GM19395 (cell line): ENCODE data around the gene TMTC2.
"Not testable (repeated sequence)": the region's sequence is repeated elsewhere in the genome, so short reads cannot be mapped to it uniquely, and the experiment has no call there.

ENCODE experiments used
- ATAC-seq: cut with Tn5 transposase; IDR thresholded peaks from one replicate; pipeline ENCODE4 v1.9.1; 2021; ENCODE audit warnings: mild to moderate bottlenecking, moderate library complexity; ENCODE audit not compliant: unreplicated experiment

Gene TMTC2

GRCh38 chr12:82723891-82724290 is 37.2 kb downstream of the TMTC2 start:
- no peak for ATAC-seq

GRCh38 chr12:82725741-82726140 is 39.0 kb downstream of the TMTC2 start:
- ATAC-seq: no peak

- ATAC-seq: no peak
These were observed 41.2 kb downstream of the TMTC2 start for GRCh38 chr12:82727886-82728285.

GRCh38 chr12:82728710-82729109 is 42.0 kb downstream of the TMTC2 start:
- ATAC-seq: no peak

- ATAC-seq: no peak
These were observed 44.3 kb downstream of the TMTC2 start for GRCh38 chr12:82730953-82731459.

GRCh38 chr12:82740129-82741000 is 53.7 kb downstream of the TMTC2 start:
- no peak for ATAC-seq

GRCh38 chr12:82745063-82745674 is 58.5 kb downstream of the TMTC2 start:
- ATAC-seq: no peak

GRCh38 chr12:82745807-82746206 is 59.1 kb downstream of the TMTC2 start:
- no peak for ATAC-seq

GRCh38 chr12:82746668-82747067 is 60.0 kb downstream of the TMTC2 start:
- ATAC-seq: no peak

- no peak for ATAC-seq
These were observed 62.3 kb downstream of the TMTC2 start for GRCh38 chr12:82749015-82749414.

GRCh38 chr12:82754856-82755255 is 68.2 kb downstream of the TMTC2 start:
- ATAC-seq: no peak

GRCh38 chr12:82756303-82756702 is 69.6 kb downstream of the TMTC2 start:
- ATAC-seq: no peak

- no peak for ATAC-seq
These were observed 70.4 kb downstream of the TMTC2 start for GRCh38 chr12:82757059-82757458.

GRCh38 chr12:82757656-82758055 is 71.0 kb downstream of the TMTC2 start:
- no peak for ATAC-seq

- no peak for ATAC-seq
These were observed 72.1 kb downstream of the TMTC2 start for GRCh38 chr12:82758749-82759330.

GRCh38 chr12:82760423-82760822 is 73.7 kb downstream of the TMTC2 start:
- no peak for ATAC-seq

- not testable (repeated sequence) for ATAC-seq
These were observed 78.5 kb downstream of the TMTC2 start for GRCh38 chr12:82765206-82765605.

- no peak for ATAC-seq
These were observed 79.4 kb downstream of the TMTC2 start for GRCh38 chr12:82765971-82766705.

GRCh38 chr12:82774666-82775065 is 88.0 kb downstream of the TMTC2 start:
- no peak for ATAC-seq

- no peak for ATAC-seq
These were observed 93.8 kb downstream of the TMTC2 start for GRCh38 chr12:82780517-82780916.
